HCT116 (cell line): ENCODE measurements around the gene ELOA. TPM values are rescaled to one million over a fixed set of nuclear protein-coding genes. Genes with fewer than 3 reads are reported as not detected.

Experiments
- ATAC-seq: fragments of 200-7000 bp; cut with Tn5 transposase; 2 replicates; pipeline ENCODE4 v1.9.1; 2020; ENCODE audit warnings: mild to moderate bottlenecking, moderate library complexity
- BruUV-seq: library from RNA; stranded (reverse); fragments of 400-500 nt; replicated peaks from 2 replicates; lab custom pipeline; 2021; lab: Mats Ljungman, UMichigan
- CTCF ChIA-PET: fragments of 300-600 bp; sonication (Branson Sonifier 250); formaldehyde crosslinking; loops from one replicate; lab custom pipeline; 2021; ENCODE audit warnings: antibody characterized with exemption; lab: Charles Lee
- POLR2A ChIA-PET: fragments of 300-600, 350-600 bp; sonication (Branson Sonifier 250); formaldehyde crosslinking; loops from one replicate; lab custom pipeline; 2021; ENCODE audit warnings: antibody characterized with exemption; lab: Charles Lee
- RAD21 ChIA-PET, 2 experiments: fragments of 300-600 bp; sonication (Branson Sonifier 250); formaldehyde crosslinking; loops; one replicate each; lab custom pipeline; 2023; ENCODE audit warnings: low total read pairs in 2 of 2; ENCODE audit not compliant: uncharacterized antibody in 2 of 2, unreplicated experiment in 2 of 2, low non-redundant PET in 1 of 2; lab: Charles Lee
- DNase-seq: peaks from one replicate; pipeline ENCODE4 v3.0.0-alpha.2; 2010; ENCODE audit warnings: low read depth, low spot score
- H2AFZ ChIP-seq: fragments of 200-600 bp; shearing (Covaris generic), sonication (generic); 2 replicates; pipeline ENCODE4 v1.6.1; 2017; ENCODE audit warnings: low read depth, mixed run types, mixed read lengths, antibody characterized with exemption, low read length; ENCODE audit not compliant: poor library complexity, severe bottlenecking
- H3K27ac ChIP-seq: 2 replicates; pipeline ENCODE4 v1.5.1; 2012; ENCODE audit warnings: low read depth, low read length
- H3K27me3 ChIP-seq: fragments of 200-600 bp; sonication (generic); 2 replicates; pipeline ENCODE4 v1.6.1; 2016; ENCODE audit warnings: mixed run types, low read length, mixed read lengths; ENCODE audit not compliant: insufficient read depth
- H3K36me3 ChIP-seq, 2 experiments: fragments of 200-500 bp in 1 of 2; fragments of 200-600 bp in 1 of 2; sonication (Bioruptor generic) in 1 of 2; sonication (generic) in 1 of 2; 2 replicates each; pipeline versions ENCODE4 v1.5.1 to v1.6.1; 2014 to 2016; ENCODE audit warnings: low read length in 2 of 2, inconsistent platforms in 1 of 2, mixed read lengths in 1 of 2, mixed run types in 1 of 2; ENCODE audit not compliant: insufficient read depth in 2 of 2, control insufficient read depth in 1 of 2
- H3K4me1 ChIP-seq, 2 experiments: fragments of 200-600 bp in 1 of 2; sonication (generic) in 1 of 2; 2 replicates each; pipeline versions ENCODE4 v1.5.1 to v1.6.1; 2012 to 2017; ENCODE audit warnings: low read length in 2 of 2, inconsistent platforms in 1 of 2, mild to moderate bottlenecking in 1 of 2, mixed read lengths in 1 of 2, mixed run types in 1 of 2, moderate library complexity in 1 of 2; ENCODE audit not compliant: insufficient read depth in 2 of 2, control insufficient read depth in 1 of 2
- H3K4me2 ChIP-seq: fragments of 200-600 bp; sonication (generic); 2 replicates; pipeline ENCODE4 v1.6.1; 2017; ENCODE audit warnings: mixed run types, low read length, mixed read lengths
- H3K4me3 ChIP-seq, 2 experiments: fragments of 200-600 bp in 1 of 2; sonication (generic) in 1 of 2; replicated peaks in 1 of 2; 2 replicates each; pipeline ENCODE4 v1.5.1; 2011 to 2016; ENCODE audit warnings: low read length in 2 of 2, control low read depth in 1 of 2, low read depth in 1 of 2, mild to moderate bottlenecking in 1 of 2, mixed read lengths in 1 of 2, mixed run types in 1 of 2
- H3K79me2 ChIP-seq: fragments of 200-600 bp; sonication (generic); 2 replicates; pipeline ENCODE4 v1.6.1; 2017; ENCODE audit warnings: mild to moderate bottlenecking, mixed run types, low read length, moderate library complexity, mixed read lengths; ENCODE audit not compliant: insufficient read depth
- H3K9ac ChIP-seq: fragments of 200-600 bp; sonication (generic); 2 replicates; pipeline ENCODE4 v1.6.1; 2016; ENCODE audit warnings: low read length, mixed read lengths
- H3K9me2 ChIP-seq: fragments of 200-600 bp; sonication (generic), shearing (Covaris generic); 2 replicates; pipeline ENCODE4 v1.6.1; 2017; ENCODE audit warnings: mixed run types, mild to moderate bottlenecking, moderate library complexity; ENCODE audit not compliant: insufficient read depth
- H3K9me3 ChIP-seq, 2 experiments: fragments of 200-500 bp in 1 of 2; fragments of 200-600 bp in 1 of 2; sonication (Bioruptor generic) in 1 of 2; sonication (generic) in 1 of 2; 2 replicates each; pipeline ENCODE4 v1.6.1; 2014 to 2017; ENCODE audit warnings: low read length in 2 of 2, mixed read lengths in 2 of 2, inconsistent platforms in 1 of 2, low read depth in 1 of 2, mild to moderate bottlenecking in 1 of 2, mixed run types in 1 of 2, moderate library complexity in 1 of 2; ENCODE audit not compliant: control insufficient read depth in 1 of 2, insufficient read depth in 1 of 2
- H4K20me1 ChIP-seq: fragments of 200-600 bp; sonication (generic), shearing (Covaris generic); 2 replicates; pipeline ENCODE4 v1.6.1; 2017; ENCODE audit warnings: mixed run types, mild to moderate bottlenecking, moderate library complexity; ENCODE audit not compliant: insufficient read depth
- ATF3 ChIP-seq: IDR thresholded peaks from 2 replicates; pipeline ENCODE4 v1.6.1; 2012
- CEBPB ChIP-seq: IDR thresholded peaks from 2 replicates; pipeline ENCODE4 v1.6.1; 2012; ENCODE audit warnings: low read depth
- CTCF ChIP-seq, 3 experiments: fragments of 200-600 bp in 1 of 3; sonication (generic) in 1 of 3; IDR thresholded peaks in 2 of 3; conservative IDR thresholded peaks in 1 of 3; 2 replicates each; pipeline ENCODE4 v1.5.1; 2012 to 2017; ENCODE audit warnings: low read depth in 2 of 3, low read length in 2 of 3, antibody characterized with exemption in 1 of 3, borderline replicate concordance in 1 of 3, control low read depth in 1 of 3, mild to moderate bottlenecking in 1 of 3, mixed read lengths in 1 of 3, mixed run types in 1 of 3, moderate library complexity in 1 of 3; ENCODE audit not compliant: insufficient read depth in 1 of 3
- EZH2 ChIP-seq: fragments of 200-600 bp; sonication (generic); IDR thresholded peaks from 2 replicates; pipeline ENCODE4 v1.6.1; 2017; ENCODE audit warnings: antibody characterized with exemption, mixed run types
- EZH2phosphoT487 ChIP-seq: fragments of 200-600 bp; IDR thresholded peaks from 2 replicates; pipeline ENCODE4 v1.6.1; 2018; ENCODE audit warnings: antibody characterized with exemption, borderline replicate concordance
- FOSL1 ChIP-seq: IDR thresholded peaks from 2 replicates; pipeline ENCODE4 v1.6.1; 2012; ENCODE audit warnings: low read depth
- JUND ChIP-seq: IDR thresholded peaks from 2 replicates; pipeline ENCODE4 v1.6.1; 2012
- MAX ChIP-seq: IDR thresholded peaks from 2 replicates; pipeline ENCODE4 v1.6.1; 2012
- POLR2A ChIP-seq: IDR thresholded peaks from 2 replicates; pipeline ENCODE4 v1.7.0; 2011; ENCODE audit warnings: borderline replicate concordance; ENCODE audit not compliant: insufficient read depth, insufficient read length; ENCODE audit errors: extremely low read depth
- POLR2AphosphoS5 ChIP-seq: IDR thresholded peaks from 2 replicates; pipeline ENCODE4 v1.6.1; 2011; ENCODE audit warnings: mild to moderate bottlenecking, low read depth, low read length, moderate library complexity
- RAD21 ChIP-seq: IDR thresholded peaks from 2 replicates; pipeline ENCODE4 v1.6.1; 2012; ENCODE audit warnings: low read depth, mild to moderate bottlenecking
- REST ChIP-seq: IDR thresholded peaks from 2 replicates; pipeline ENCODE4 v1.6.1; 2012; ENCODE audit warnings: low read depth
- SIN3A ChIP-seq: IDR thresholded peaks from 2 replicates; pipeline ENCODE4 v1.6.1; 2012; ENCODE audit warnings: low read depth
- SP1 ChIP-seq: IDR thresholded peaks from 2 replicates; pipeline ENCODE4 v1.6.1; 2012; ENCODE audit warnings: low read depth
- TCF7L2 ChIP-seq: IDR thresholded peaks from 2 replicates; pipeline ENCODE4 v1.7.0; 2011; ENCODE audit warnings: borderline replicate concordance, inconsistent platforms; ENCODE audit not compliant: insufficient read depth, insufficient read length; ENCODE audit errors: extremely low read depth
- YY1 ChIP-seq: IDR thresholded peaks from 2 replicates; pipeline ENCODE4 v1.6.1; 2011; ENCODE audit warnings: low read length, low read depth, moderate library complexity, mild to moderate bottlenecking; ENCODE audit not compliant: insufficient replicate concordance; ENCODE audit errors: extremely low read depth
- ZBTB33 ChIP-seq: IDR thresholded peaks from 2 replicates; pipeline ENCODE4 v1.6.1; 2011; ENCODE audit warnings: mild to moderate bottlenecking, low read length, moderate library complexity; ENCODE audit not compliant: insufficient replicate concordance; ENCODE audit errors: extremely low read depth
- ZFX ChIP-seq: fragments of 450-650 bp; IDR thresholded peaks from 2 replicates; pipeline ENCODE4 v1.6.1; 2017
- ZNF274 ChIP-seq: fragments of 200-500 bp; sonication (Bioruptor generic); IDR thresholded peaks from 2 replicates; pipeline ENCODE4 v1.6.1; 2014; ENCODE audit warnings: mild to moderate bottlenecking, low read depth, low read length, inconsistent platforms
- intact Hi-C: fragments of 100-400 bp; cut with micrococcal nuclease; formaldehyde crosslinking; loops from 2 replicates; pipeline ENCODE4 v1.10.0; 2022
- total RNA-seq: library from RNA; stranded (reverse); gene quantifications from one replicate; pipeline ENCODE4 v1.2.1, GENCODE V29; 2021; ENCODE audit not compliant: unreplicated experiment

Gene ELOA
- total RNA-seq, 1 experiment from 2014 or later, result 39.3 TPM

GRCh38 chr1:23736437-23737134 lies 6.7 kb upstream of the ELOA start:
- no peak overlapping the region for H3K9ac ChIP-seq
- H3K27ac ChIP-seq, result no peak overlapping the region
- BruUV-seq, result no TSS peak
- peaks cover 0 to 8% of the 10 kb centered on the region in 2 experiments; a peak in 2 of 4 replicates for H3K4me1 ChIP-seq
- no peaks in the 10 kb centered on the region for H3K9me3 ChIP-seq
- no peaks in the 10 kb centered on the region for H4K20me1 ChIP-seq
- TF ChIP-seq EZH2phosphoT487, result no peak
- TF ChIP-seq CTCF (IDR thresholded peaks at IDR 0.05 in 2 of 3, conservative IDR thresholded peaks at IDR 0.05 in 1 of 3; ENCODE audit: borderline replicate concordance in 1 of 3, insufficient read depth in 1 of 3, low read depth in 2 of 3, low read length in 2 of 3), result no peak
- TF ChIP-seq YY1, result no peak
- no peak for TF ChIP-seq ZNF274
- no peak for TF ChIP-seq CEBPB
- TF ChIP-seq TCF7L2, result no peak
- no peak for TF ChIP-seq ATF3
- TF ChIP-seq MAX, result no peak
- TF ChIP-seq ZFX, result no peak
- TF ChIP-seq POLR2A, result no peak
- TF ChIP-seq POLR2AphosphoS5, result no peak
- TF ChIP-seq EZH2, result no peak
- TF ChIP-seq ZBTB33, result no peak
- TF ChIP-seq JUND, result no peak
- TF ChIP-seq SIN3A, result no peak
- no peak for TF ChIP-seq RAD21
- no peak for TF ChIP-seq REST
- no peak for TF ChIP-seq SP1
- TF ChIP-seq FOSL1, result no peak
- no peak overlapping the region for H2AFZ ChIP-seq
- intact Hi-C loops, result no loop called here
- peaks cover 7% of the 10 kb centered on the region; the same call in 1 of the 2 replicates for H3K79me2 ChIP-seq
- H3K4me3 ChIP-seq, result no peak overlapping the region
- H3K9me2 ChIP-seq, result no peaks in the 10 kb centered on the region
- ChIA-PET RAD21 (no interaction called here), CTCF (interaction anchor here (0.7 kb wide), 1 partner anchor 63 kb away, joined by 4 read pairs; no protein-coding TSS in a partner anchor), POLR2A (no interaction called here)
- H3K36me3 ChIP-seq, result no peaks in the 10 kb centered on the region
- no peak for ATAC-seq
- H3K4me2 ChIP-seq, result no peak overlapping the region
- no peak for DNase-seq
- H3K27me3 ChIP-seq, result no peaks in the 10 kb centered on the region
